ENCODE data around the gene ELAC2. TPM values are rescaled to one million over a fixed set of nuclear protein-coding genes. Genes with fewer than 3 reads are reported as not detected.

Gene ELAC2
- polyA plus RNA-seq, 1 donor (not counting 4 experiments of a cell fraction or from before 2014, with no cell fraction given) = 78.7 TPM

- DNase-seq (ENCODE audit: low read depth, low spot score) (no peak), FAIRE-seq (no peak)
- Histone ChIP-seq H3K4me3 (ENCODE audit: control insufficient read depth in 2 of 3, extremely low read depth in 1 of 3, insufficient read depth in 2 of 3, low read depth in 1 of 3, low read length in 3 of 3) (no peak overlapping the region), H3K4me2 (ENCODE audit: control insufficient read depth, extremely low read depth, insufficient read depth, low read depth, low read length) (no peak overlapping the region), H4K20me1 (ENCODE audit: control insufficient read depth, extremely low read depth, insufficient read depth, low read length) (no peaks in the 10 kb centered on the region), H2AFZ (ENCODE audit: control insufficient read depth, low read length) (no peak overlapping the region), H3K9me3 (ENCODE audit: control insufficient read depth, low read depth, low read length) (no peaks in the 10 kb centered on the region), H3K36me3 (ENCODE audit: control insufficient read depth in 2 of 2, extremely low read depth in 1 of 2, insufficient read depth in 2 of 2, low read length in 2 of 2) (no peaks in the 10 kb centered on the region), H3K27me3 (ENCODE audit: control insufficient read depth, extremely low read depth, insufficient read depth, low read length) (no peaks in the 10 kb centered on the region), H3K27ac (ENCODE audit: control insufficient read depth, insufficient read depth, low read length) (no peak overlapping the region), H3K79me2 (ENCODE audit: control insufficient read depth, insufficient read depth, low read length) (no peaks in the 10 kb centered on the region), H3K4me1 (ENCODE audit: control insufficient read depth, extremely low read depth, insufficient read depth, low read length) (no peaks in the 10 kb centered on the region), H3K9ac (ENCODE audit: control insufficient read depth, extremely low read depth, insufficient read depth, low read length) (no peak overlapping the region), H3K9me1 (ENCODE audit: control insufficient read depth, extremely low read depth, insufficient read depth, low read length) (no peaks in the 10 kb centered on the region)
- TF ChIP-seq EZH2 (IDR thresholded peaks at IDR 0.05; ENCODE audit: low read length) = no peak
- no peak for TF ChIP-seq CTCF (optimal IDR thresholded peaks at IDR 0.05 in 1 of 3, IDR thresholded peaks at IDR 0.05 in 1 of 3, conservative IDR thresholded peaks at IDR 0.05 in 1 of 3; ENCODE audit: extremely low read depth in 1 of 3, insufficient read depth in 2 of 3, low read length in 3 of 3)
- dilution Hi-C loops (cut with MboI; ENCODE audit: extremely low pct_ligation_motif_present, low sequenced_read_pairs) = loop anchor here (25.0 kb wide), 1 partner anchor 772 kb away; no protein-coding TSS in a partner anchor
Observed at GRCh38 chr17:12959441-12959840, 58.4 kb downstream of the ELAC2 start.

DNA sequence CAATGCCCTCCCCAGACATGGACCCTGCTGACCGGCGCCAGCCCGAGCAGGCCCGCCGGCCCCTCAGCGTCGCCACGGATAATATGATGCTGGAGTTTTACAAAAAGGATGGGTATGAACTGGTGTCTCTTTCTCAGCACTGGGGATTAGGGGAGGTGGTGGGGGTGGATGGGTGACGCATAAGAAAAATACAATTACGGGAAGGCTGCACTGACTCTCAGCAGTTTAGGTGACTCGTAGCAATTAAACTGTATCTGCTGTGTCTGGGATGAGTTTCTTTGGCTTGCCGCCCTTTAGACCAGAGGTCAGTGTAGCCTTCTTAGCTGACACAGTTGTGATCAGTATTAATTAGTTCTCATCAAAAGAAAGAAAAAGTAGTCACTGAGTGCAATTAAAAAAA, 59.0 kb downstream of the ELAC2 start:
- TF ChIP-seq CTCF (optimal IDR thresholded peaks at IDR 0.05 in 1 of 3, IDR thresholded peaks at IDR 0.05 in 1 of 3, conservative IDR thresholded peaks at IDR 0.05 in 1 of 3; ENCODE audit: extremely low read depth in 1 of 3, insufficient read depth in 2 of 3, low read length in 3 of 3) = no peak
- no peaks in the 10 kb centered on the region for H3K27me3 ChIP-seq (ENCODE audit: control insufficient read depth, extremely low read depth, insufficient read depth, low read length)
- H3K79me2 ChIP-seq (ENCODE audit: control insufficient read depth, insufficient read depth, low read length) = no peaks in the 10 kb centered on the region
- no peak overlapping the region for H3K4me3 ChIP-seq (ENCODE audit: control insufficient read depth in 2 of 3, extremely low read depth in 1 of 3, insufficient read depth in 2 of 3, low read depth in 1 of 3, low read length in 3 of 3)
- no peaks in the 10 kb centered on the region for H3K4me1 ChIP-seq (ENCODE audit: control insufficient read depth, extremely low read depth, insufficient read depth, low read length)
- dilution Hi-C loops (cut with MboI; ENCODE audit: extremely low pct_ligation_motif_present, low sequenced_read_pairs) = loop anchor here (25.0 kb wide), 1 partner anchor 771 kb away; no protein-coding TSS in a partner anchor
- no peak for FAIRE-seq
- H3K27ac ChIP-seq (ENCODE audit: control insufficient read depth, insufficient read depth, low read length) = no peak overlapping the region
- no peaks in the 10 kb centered on the region for H3K9me1 ChIP-seq (ENCODE audit: control insufficient read depth, extremely low read depth, insufficient read depth, low read length)
- no peaks in the 10 kb centered on the region for H4K20me1 ChIP-seq (ENCODE audit: control insufficient read depth, extremely low read depth, insufficient read depth, low read length)
- H3K9me3 ChIP-seq (ENCODE audit: control insufficient read depth, low read depth, low read length) = no peaks in the 10 kb centered on the region
- no peak overlapping the region for H3K9ac ChIP-seq (ENCODE audit: control insufficient read depth, extremely low read depth, insufficient read depth, low read length)
- no peak overlapping the region for H3K4me2 ChIP-seq (ENCODE audit: control insufficient read depth, extremely low read depth, insufficient read depth, low read depth, low read length)
- H3K36me3 ChIP-seq (ENCODE audit: control insufficient read depth in 2 of 2, extremely low read depth in 1 of 2, insufficient read depth in 2 of 2, low read length in 2 of 2) = no peaks in the 10 kb centered on the region
- no peak for DNase-seq (ENCODE audit: low read depth, low spot score)
- H2AFZ ChIP-seq (ENCODE audit: control insufficient read depth, low read length) = no peak overlapping the region
